Measurements from ENCODE around the gene LDHAL6A.

LDHAL6A gene

DNA sequence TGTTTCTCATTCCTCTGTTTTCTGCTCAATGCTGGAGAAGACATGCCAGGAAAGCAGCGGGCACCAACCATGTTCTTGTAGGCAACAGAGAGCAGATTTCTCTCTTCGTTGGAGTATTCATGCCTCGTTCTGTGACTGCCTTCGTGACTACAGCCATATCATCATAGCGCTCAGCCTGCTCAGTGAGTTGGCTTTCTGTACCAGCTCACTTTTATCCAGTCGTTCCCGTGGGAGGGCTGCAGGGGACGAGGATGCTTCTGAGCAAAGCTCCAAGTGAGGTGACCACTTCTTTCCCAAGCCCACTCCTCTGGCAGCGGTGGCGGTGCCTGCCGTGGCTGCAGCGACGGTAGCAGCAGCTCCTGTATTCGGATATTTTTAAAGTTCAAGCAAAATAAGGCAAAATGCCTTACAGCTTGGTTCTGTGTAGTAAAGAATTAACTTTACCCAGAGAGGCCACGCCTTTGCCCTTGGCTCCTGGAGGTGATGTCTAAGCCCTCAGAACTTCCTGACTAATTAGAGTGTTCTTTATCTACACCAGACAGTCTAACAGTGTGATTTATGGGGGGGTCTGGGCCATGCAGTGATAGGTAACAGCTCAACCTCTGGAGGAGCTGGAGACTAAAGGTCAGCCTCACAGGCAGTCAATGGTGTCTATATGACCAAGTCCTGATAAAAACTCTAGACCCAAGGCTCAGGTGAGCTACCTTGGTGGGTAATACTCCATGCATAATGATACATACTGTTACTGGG, 35.3 kb downstream of the LDHAL6A start:
- no peak for DNase-seq

DNA sequence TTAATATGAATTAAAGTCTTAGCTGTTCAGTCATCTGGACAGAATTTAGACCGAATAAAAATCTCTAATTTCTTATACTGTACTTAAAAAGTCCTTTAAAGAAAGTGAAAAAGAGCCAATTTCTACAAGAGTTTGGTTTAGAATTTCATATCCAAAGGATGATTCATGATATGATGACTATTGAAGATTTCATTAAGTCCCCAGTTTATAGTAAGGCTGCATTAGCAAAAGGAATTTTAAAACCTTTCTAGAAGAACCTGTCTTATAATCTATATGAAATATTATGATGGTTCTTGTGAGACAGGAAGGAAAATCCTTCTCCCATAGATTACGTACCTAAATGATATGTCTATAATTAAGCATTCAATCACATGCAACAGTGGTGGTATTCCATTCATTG, 36.3 kb downstream of the LDHAL6A start:
- no peak for DNase-seq

- no peak for DNase-seq
These were observed 37.2 kb downstream of the LDHAL6A start for GRCh38 chr11:18492888-18493287.

DNA sequence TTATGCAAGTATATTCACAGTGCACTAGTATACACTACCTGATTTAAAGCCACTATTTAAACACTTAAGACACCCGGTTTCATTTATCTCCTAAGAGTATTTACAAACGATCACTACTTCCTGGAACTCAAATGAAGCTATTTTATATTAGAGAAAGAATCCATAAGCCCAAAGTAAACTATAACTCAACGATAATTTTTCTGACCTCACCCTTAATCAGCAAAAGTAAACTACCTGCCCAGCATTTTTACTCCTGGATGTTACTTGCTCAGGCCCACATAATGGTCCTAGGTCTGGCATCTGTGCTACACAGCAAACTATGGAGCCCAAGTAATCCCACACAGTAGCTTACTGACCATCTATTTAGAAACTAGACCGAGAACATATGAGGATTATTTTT, 37.7 kb downstream of the LDHAL6A start:
- no peak for DNase-seq

- DNase-seq, result no peak
These were observed 39.6 kb downstream of the LDHAL6A start for GRCh38 chr11:18495271-18495670.

GRCh38 chr11:18495703-18496102, 40.0 kb downstream of the LDHAL6A start:
- DNase-seq, result no peak

- no peak for DNase-seq
These were observed 42.4 kb downstream of the LDHAL6A start for GRCh38 chr11:18498039-18498438.

DNA sequence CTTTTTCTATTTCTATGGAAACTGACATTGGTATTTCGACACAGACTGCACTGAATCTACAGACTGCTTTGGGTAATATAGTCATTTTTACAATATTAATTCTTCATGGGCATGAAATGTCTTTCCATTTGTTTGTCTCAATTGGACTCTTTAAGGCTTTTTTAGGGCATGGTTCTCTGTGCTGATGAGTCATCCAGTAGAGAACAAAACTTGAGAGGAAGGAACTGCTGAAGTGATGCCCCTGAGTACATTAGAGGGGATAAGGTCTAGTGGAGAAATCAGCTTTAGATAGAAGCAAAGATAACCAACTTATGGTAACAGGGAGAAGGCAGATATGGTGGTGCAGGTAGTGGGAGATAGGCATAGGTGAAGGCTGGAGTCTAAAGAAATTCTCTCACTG, 46.0 kb downstream of the LDHAL6A start:
- no peak for DNase-seq

DNA sequence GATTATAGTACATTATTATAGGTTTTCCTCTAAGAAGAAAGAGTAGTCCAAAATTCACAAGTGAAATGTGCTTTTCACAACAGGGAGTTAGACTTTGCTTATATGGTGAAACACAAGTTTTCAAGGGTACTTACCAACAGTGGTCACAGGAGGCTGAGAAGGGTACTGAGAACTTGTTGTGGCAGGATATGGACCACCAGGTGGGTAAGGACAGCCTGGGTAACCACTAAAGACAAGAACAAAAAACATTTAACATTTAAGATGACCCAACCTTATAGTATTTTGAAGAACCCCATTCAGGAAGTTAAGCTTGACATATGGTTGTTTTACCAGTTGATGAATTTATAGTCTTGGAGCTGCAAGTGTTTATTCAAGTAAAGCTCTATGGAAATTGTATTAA, 46.7 kb downstream of the LDHAL6A start:
- DNase-seq, result no peak

GRCh38 chr11:18521122-18521521, 65.5 kb downstream of the LDHAL6A start:
- no peak for DNase-seq

- DNase-seq, result peak in 1 of 5 experiments; percentile 44
These were observed 66.7 kb downstream of the LDHAL6A start for GRCh38 chr11:18522388-18522787.

GRCh38 chr11:18523084-18523483, 67.4 kb downstream of the LDHAL6A start:
- no peak for DNase-seq

GRCh38 chr11:18524248-18524647, 68.6 kb downstream of the LDHAL6A start:
- no peak for DNase-seq

DNA sequence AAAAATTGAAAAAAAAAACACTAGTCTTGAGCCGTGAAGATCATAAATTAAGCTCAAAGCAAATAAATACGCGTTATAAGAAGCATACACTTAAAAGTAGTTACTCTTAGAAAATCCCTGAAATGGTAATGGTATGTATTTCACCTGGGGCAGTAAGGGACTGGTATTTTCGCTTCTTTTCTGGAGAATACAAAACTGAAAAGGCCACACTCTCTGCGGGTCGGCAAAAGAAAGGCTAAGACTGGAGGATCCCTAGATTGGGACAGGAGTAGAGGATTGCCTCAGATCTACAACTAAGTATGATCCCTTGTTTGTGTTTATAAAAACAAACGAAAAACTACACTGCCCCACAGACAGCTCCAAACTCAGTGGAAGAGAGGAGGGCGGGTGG, 70.5 kb downstream of the LDHAL6A start:
- no peak for DNase-seq

DNA sequence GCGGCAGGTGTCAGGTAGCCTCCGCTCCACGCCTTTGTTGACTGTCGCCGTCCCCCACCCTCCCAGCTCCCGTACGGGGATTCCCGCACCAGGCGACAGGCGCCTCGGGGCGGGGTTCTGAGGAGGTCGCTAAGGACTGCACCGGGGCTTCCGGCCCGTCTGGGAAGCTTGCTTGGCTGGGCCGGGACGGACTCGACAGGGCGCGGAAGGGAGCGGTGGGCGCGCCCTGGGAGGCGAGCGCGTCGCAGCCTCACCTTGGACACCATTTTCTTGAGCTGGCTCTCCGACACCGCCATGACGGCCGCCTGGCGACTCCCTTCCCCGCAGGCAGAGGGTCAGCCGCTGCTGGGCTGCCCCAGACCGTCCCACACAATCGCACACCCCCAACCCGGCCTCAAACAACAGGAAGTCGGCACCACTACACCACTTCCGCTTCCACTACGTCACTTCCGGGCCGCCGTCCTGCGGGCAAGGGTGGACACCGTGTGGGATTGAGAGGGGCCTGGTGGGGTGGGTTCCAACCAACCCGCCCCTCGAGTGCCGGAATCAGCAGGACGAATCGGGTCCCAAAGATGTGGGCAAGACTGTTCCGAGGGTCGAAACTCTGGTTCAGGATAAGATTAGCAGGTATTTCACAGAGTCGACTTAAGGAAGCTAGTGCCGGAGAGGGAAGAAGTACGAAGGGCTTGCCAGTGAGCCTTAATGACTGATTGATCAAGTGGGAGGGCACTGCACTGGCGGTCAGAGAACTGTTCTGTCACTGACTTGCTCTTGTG, 71.1 kb downstream of the LDHAL6A start, which contains the start of gene TSG101:
Gene TSG101 (minus strand): TSS at position 422 of the 776 bp plus-strand sequence. CDS start 126 bp downstream, at position 296.
- peak; percentile 75 to 94 (median 86) for DNase-seq

DNA sequence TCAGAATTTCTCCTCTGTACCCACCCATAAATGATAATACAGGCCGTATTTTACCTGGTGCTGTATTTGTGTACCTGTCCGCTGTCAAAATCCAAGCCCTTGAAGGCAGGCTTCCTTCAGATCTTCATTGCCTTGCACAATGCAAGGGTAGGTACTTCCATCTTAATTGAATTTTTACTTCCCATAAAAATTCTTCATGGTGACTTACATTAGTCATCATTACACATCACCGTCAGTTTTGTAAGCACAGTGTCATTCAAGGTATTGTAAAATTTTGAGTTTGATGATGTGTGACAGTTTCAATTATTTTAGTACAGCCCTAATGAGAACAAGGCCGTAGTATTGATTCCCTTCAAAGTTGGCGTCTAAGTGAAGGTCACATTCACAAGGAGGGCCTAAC, 71.9 kb downstream of the LDHAL6A start:
- peak in 1 of 5 experiments; percentile 30 for DNase-seq
